SK-N-SH (cell line): ENCODE results near the gene PDIA3. TPM values are rescaled to one million over a fixed set of nuclear protein-coding genes. Genes with fewer than 3 reads are reported as not detected.
A peak's percentile ranks its signal among the peaks of the same experiment; 100 is the strongest.

Experiments used
- CTCF ChIA-PET: fragments of 300-600, 350-600 bp; formaldehyde crosslinking; extraction: SDS; loops from one replicate; lab custom pipeline; 2021; lab: Yijun Ruan, JAX
- POLR2A ChIA-PET: fragments of 350-600 bp; sonication (Branson Sonifier 250); formaldehyde crosslinking; extraction: SDS; loops from one replicate; lab custom pipeline; 2020; ENCODE audit warnings: antibody characterized with exemption, inconsistent platforms; lab: Yijun Ruan, JAX
- DNase-seq: peaks from one replicate; pipeline ENCODE4 v3.0.0; 2012
- H2AFZ ChIP-seq: fragments of 200-600 bp; sonication (generic); 2 replicates; pipeline ENCODE4 v1.8.1; 2016; ENCODE audit warnings: antibody characterized with exemption, mild to moderate bottlenecking, low read depth
- H3F3A ChIP-seq: fragments of 200-600 bp; sonication (generic); replicated peaks from 2 replicates; pipeline ENCODE3; 2016; ENCODE audit warnings: antibody characterized with exemption, mild to moderate bottlenecking; ENCODE audit not compliant: insufficient read depth
- H3K27ac ChIP-seq, 2 experiments: fragments of 200-500 bp in 1 of 2; fragments of 200-600 bp in 1 of 2; sonication (Bioruptor generic) in 1 of 2; sonication (generic), shearing (Covaris generic) in 1 of 2; 2 replicates each; pipeline versions ENCODE4 v1.5.1 to v1.6.1; 2014 to 2016; ENCODE audit warnings: low read depth in 2 of 2, inconsistent platforms in 1 of 2, low read length in 1 of 2, mild to moderate bottlenecking in 1 of 2, mixed read lengths in 1 of 2
- H3K27me3 ChIP-seq: fragments of 200-600 bp; sonication (generic), shearing (Covaris generic); 2 replicates; pipeline ENCODE4 v1.6.1; 2016; ENCODE audit warnings: mixed run types; ENCODE audit not compliant: insufficient read depth
- H3K36me3 ChIP-seq, 2 experiments: fragments of 200-500 bp in 1 of 2; fragments of 200-600 bp in 1 of 2; sonication (Bioruptor generic) in 1 of 2; sonication (generic) in 1 of 2; replicated peaks in 1 of 2; 2 replicates each; pipeline versions ENCODE3 to v1.5.1; 2014 to 2016; ENCODE audit warnings: low read length in 1 of 2, mild to moderate bottlenecking in 1 of 2; ENCODE audit not compliant: insufficient read depth in 2 of 2, control insufficient read depth in 1 of 2
- H3K4me1 ChIP-seq, 2 experiments: fragments of 200-500 bp in 1 of 2; fragments of 200-600 bp in 1 of 2; sonication (Bioruptor generic) in 1 of 2; sonication (generic), shearing (Covaris generic) in 1 of 2; 2 replicates each; pipeline versions ENCODE4 v1.5.1 to v1.6.1; 2014 to 2016; ENCODE audit warnings: low read depth in 1 of 2, low read length in 1 of 2, mixed run types in 1 of 2; ENCODE audit not compliant: insufficient read depth in 2 of 2, control insufficient read depth in 1 of 2
- H3K4me2 ChIP-seq: fragments of 200-600 bp; sonication (generic), shearing (Covaris generic); 2 replicates; pipeline ENCODE4 v1.6.1; 2017; ENCODE audit warnings: mixed run types
- H3K4me3 ChIP-seq, 2 experiments: fragments of 200-500 bp in 1 of 2; fragments of 200-600 bp in 1 of 2; sonication (Bioruptor generic) in 1 of 2; sonication (generic), shearing (Covaris generic) in 1 of 2; 2 replicates each; pipeline versions ENCODE4 v1.5.1 to v1.8.1; 2014 to 2016; ENCODE audit warnings: low read depth in 2 of 2, inconsistent platforms in 1 of 2, low read length in 1 of 2, mild to moderate bottlenecking in 1 of 2, mixed read lengths in 1 of 2, moderate library complexity in 1 of 2
- H3K79me2 ChIP-seq: fragments of 200-600 bp; sonication (generic); 2 replicates; pipeline ENCODE4 v1.8.1; 2017; ENCODE audit warnings: mild to moderate bottlenecking; ENCODE audit not compliant: insufficient read depth
- H3K9ac ChIP-seq: fragments of 200-600 bp; sonication (generic); 2 replicates; pipeline ENCODE4 v1.6.1; 2017; ENCODE audit warnings: mixed run types
- H3K9me2 ChIP-seq: fragments of 200-600 bp; sonication (generic); 2 replicates; pipeline ENCODE4 v1.6.1; 2017; ENCODE audit warnings: mixed run types
- H3K9me3 ChIP-seq: fragments of 200-600 bp; sonication (generic); 2 replicates; pipeline ENCODE4 v1.6.1; 2017; ENCODE audit warnings: mixed run types, mild to moderate bottlenecking, moderate library complexity
- H4K20me1 ChIP-seq: fragments of 200-600 bp; sonication (generic); 2 replicates; pipeline ENCODE4 v1.6.1; 2017; ENCODE audit warnings: mild to moderate bottlenecking, mixed run types; ENCODE audit not compliant: insufficient read depth
- GATA2 ChIP-seq: sonication (generic); formaldehyde crosslinking; IDR thresholded peaks from 2 replicates; pipeline ENCODE4 v1.5.0; 2020; ENCODE audit warnings: mild to moderate bottlenecking, missing genetic modification reagents
- NFIC ChIP-seq: IDR thresholded peaks from 2 replicates; pipeline ENCODE4 v1.4.0; 2012; ENCODE audit warnings: borderline replicate concordance
- POLR2AphosphoS5 ChIP-seq: IDR thresholded peaks from 2 replicates; pipeline ENCODE4 v1.6.1; 2012; ENCODE audit warnings: low read depth, low read length
- WGBS: methylation state at CpG from one replicate; pipeline ENCODE4 v1.1.6; 2017; ENCODE audit warnings: low lambda C conversion rate; 5-methylcytosine and 5-hydroxymethylcytosine counted together
- polyA plus RNA-seq, 3 experiments: library from polyadenylated mRNA; depleted of rRNA; stranded (reverse); fragments of >200 nt; gene quantifications; 2 replicates each; pipeline ENCODE4 v1.2.3, GENCODE V29; 2012
- TF ChIP-seq, protein P1 (sequence below): IDR thresholded peaks from 2 replicates; pipeline ENCODE4 v1.4.0; 2012; ENCODE audit warnings: low read depth
- TF ChIP-seq, protein P2 (sequence below): fragments of 200-600 bp; sonication (generic); IDR thresholded peaks from 2 replicates; pipeline ENCODE4 v1.6.1; 2017; ENCODE audit warnings: antibody characterized with exemption, mild to moderate bottlenecking, moderate library complexity

Gene PDIA3
- polyA plus RNA-seq, 1 of the 3 experiments (the other 2 are of a cell fraction): 177 TPM

DNA sequence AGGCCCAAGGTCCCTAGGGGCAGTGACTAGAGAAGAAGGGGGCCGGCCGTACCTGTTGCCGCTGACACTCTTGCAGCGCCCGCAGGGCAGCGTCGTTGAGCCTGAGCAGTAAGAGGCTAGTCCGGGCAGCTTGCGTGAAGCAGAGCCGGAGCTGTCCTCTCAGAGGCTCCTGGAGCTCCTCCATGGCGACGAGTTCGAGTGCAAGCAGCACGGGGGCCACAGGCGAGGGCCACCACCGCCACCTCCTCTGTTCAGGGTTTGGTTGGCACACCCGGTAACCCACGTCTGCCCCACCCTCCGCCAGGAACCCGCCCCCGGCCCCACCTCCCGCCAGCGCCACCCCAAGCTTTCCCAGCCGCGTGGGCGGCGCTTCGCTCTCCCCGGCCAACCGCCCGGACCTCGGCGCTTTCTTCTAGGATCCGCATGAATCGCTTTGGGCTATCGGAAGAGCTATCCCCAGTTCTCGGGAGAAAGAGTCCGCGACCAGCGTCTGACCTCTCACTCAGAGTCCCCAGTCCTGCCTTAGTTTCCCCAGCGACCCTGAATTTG lies 30.6 kb downstream of the PDIA3 start, which contains the start of gene ELL3:
ELL3 (minus strand) TSS at position 249 of the 549 bp plus-strand sequence; CDS start at position 184, 65 bp downstream.
- H3K4me2 ChIP-seq: peak within 1 kb of the TSS; percentile 75
- H3K79me2 ChIP-seq: no peaks in the 10 kb centered on the region
- CTCF ChIA-PET: interaction anchor here (0.6 to 3.0 kb wide), 9 partner anchors 8 to 690 kb away, joined by 3 to 13 read pairs (median 5); partner anchors contain the start of gene SERF2
- peaks cover 0 to 3% of the 10 kb centered on the region in 2 experiments; a peak in 1 of 4 replicates for H3K4me1 ChIP-seq
- POLR2A ChIA-PET: interaction anchor here (1.3 kb wide), 1 partner anchor 12 kb away, joined by 3 read pairs; no protein-coding TSS in a partner anchor
- 30% methylated on average over 16 of the region's 41 CpGs for WGBS
- H4K20me1 ChIP-seq: no peaks in the 10 kb centered on the region
- H3K4me3 ChIP-seq: peak within 1 kb of the TSS; percentile 48 to 57
- H3K36me3 ChIP-seq: peaks cover 10 to 20% of the 10 kb centered on the region in 2 experiments
- no peaks in the 10 kb centered on the region for H3K27me3 ChIP-seq
- DNase-seq: peak; percentile 61
- TF ChIP-seq, protein P1, sequence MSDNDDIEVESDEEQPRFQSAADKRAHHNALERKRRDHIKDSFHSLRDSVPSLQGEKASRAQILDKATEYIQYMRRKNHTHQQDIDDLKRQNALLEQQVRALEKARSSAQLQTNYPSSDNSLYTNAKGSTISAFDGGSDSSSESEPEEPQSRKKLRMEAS: peak; percentile 3; the same call in 1 of the 2 replicates
- TF ChIP-seq POLR2AphosphoS5: no peak
- peak within 1 kb of the TSS; percentile 69 for H2AFZ ChIP-seq
- peaks cover 35% of the 10 kb centered on the region for H3F3A ChIP-seq
- H3K9me2 ChIP-seq: no peaks in the 10 kb centered on the region
- peak within 1 kb of the TSS in 1 of 2 experiments; percentile 22; a peak in 2 of 4 replicates for H3K27ac ChIP-seq
- no peaks in the 10 kb centered on the region for H3K9me3 ChIP-seq
- peak within 1 kb of the TSS; percentile 23; the same call in 1 of the 2 replicates for H3K9ac ChIP-seq

DNA sequence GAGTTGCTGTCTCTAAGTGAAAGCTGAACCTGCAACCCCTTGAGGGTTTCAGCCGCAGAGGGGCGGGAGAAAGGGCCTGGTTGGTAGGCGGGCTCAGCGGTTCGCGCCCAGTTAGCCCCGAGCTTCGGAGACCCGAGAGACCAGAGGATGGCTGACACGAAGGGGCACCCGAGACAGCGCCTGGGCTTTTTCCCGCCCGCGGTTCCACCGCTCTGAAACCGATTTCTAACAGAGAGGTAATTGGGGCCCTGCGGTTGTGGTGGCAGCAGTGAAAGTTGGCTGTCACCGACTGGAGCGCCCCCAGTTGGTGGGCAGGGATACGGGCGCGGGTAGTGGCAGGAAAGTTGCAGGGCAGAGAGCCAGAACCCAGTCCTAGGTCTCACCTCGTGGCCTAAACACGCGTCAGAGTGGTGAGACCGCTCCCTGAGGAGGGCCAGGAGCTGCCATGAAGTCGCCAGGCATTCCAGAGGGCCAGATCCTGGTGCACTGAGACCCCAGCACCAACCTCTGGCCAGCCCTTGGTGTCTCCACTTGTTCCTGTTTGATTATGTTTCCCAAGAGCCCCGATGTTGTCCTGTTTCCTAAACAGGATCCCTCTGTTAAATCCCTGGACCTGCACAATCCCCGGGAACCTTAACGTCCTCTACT lies 31.2 kb downstream of the PDIA3 start:
- peaks cover 4 to 14% of the 10 kb centered on the region in 2 experiments for H3K36me3 ChIP-seq
- peak overlapping the region; percentile 48 to 57 for H3K4me3 ChIP-seq
- no peaks in the 10 kb centered on the region for H3K9me3 ChIP-seq
- no peaks in the 10 kb centered on the region for H3K27me3 ChIP-seq
- CTCF ChIA-PET: interaction anchor here (0.6 to 2.5 kb wide), 8 partner anchors 9 to 343 kb away, joined by 3 to 7 read pairs (median 4); partner anchors contain the start of gene SERF2
- TF ChIP-seq, protein P2, sequence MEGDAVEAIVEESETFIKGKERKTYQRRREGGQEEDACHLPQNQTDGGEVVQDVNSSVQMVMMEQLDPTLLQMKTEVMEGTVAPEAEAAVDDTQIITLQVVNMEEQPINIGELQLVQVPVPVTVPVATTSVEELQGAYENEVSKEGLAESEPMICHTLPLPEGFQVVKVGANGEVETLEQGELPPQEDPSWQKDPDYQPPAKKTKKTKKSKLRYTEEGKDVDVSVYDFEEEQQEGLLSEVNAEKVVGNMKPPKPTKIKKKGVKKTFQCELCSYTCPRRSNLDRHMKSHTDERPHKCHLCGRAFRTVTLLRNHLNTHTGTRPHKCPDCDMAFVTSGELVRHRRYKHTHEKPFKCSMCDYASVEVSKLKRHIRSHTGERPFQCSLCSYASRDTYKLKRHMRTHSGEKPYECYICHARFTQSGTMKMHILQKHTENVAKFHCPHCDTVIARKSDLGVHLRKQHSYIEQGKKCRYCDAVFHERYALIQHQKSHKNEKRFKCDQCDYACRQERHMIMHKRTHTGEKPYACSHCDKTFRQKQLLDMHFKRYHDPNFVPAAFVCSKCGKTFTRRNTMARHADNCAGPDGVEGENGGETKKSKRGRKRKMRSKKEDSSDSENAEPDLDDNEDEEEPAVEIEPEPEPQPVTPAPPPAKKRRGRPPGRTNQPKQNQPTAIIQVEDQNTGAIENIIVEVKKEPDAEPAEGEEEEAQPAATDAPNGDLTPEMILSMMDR: peak; percentile 74
- TF ChIP-seq GATA2 (CRISPR knock-in tag): no peak
- peak; percentile 56; the same call in 1 of the 2 replicates for TF ChIP-seq NFIC
- H3F3A ChIP-seq: peaks cover 30% of the 10 kb centered on the region
- H3K4me1 ChIP-seq: peaks cover 0 to 3% of the 10 kb centered on the region in 2 experiments; a peak in 1 of 4 replicates
- H3K9me2 ChIP-seq: no peaks in the 10 kb centered on the region
- H3K4me2 ChIP-seq: peak overlapping the region; percentile 75
- POLR2A ChIA-PET: interaction anchor here (1.3 kb wide), 1 partner anchor 12 kb away, joined by 3 read pairs; no protein-coding TSS in a partner anchor
- H4K20me1 ChIP-seq: no peaks in the 10 kb centered on the region
- DNase-seq: peak; percentile 65
- H3K79me2 ChIP-seq: no peaks in the 10 kb centered on the region
- WGBS: 6% methylated on average over 25 of the region's 31 CpGs
- peak overlapping the region; percentile 23; the same call in 1 of the 2 replicates for H3K9ac ChIP-seq
- peak overlapping the region; percentile 69 for H2AFZ ChIP-seq
- H3K27ac ChIP-seq: peak overlapping the region in 1 of 2 experiments; percentile 22; a peak in 2 of 4 replicates
